H1 (cell line): ENCODE data around the gene MRPL55. TPM values are rescaled to one million over a fixed set of nuclear protein-coding genes. Genes with fewer than 3 reads are reported as not detected.

Source experiments
- KDM4A ChIP-seq: IDR thresholded peaks from one replicate; pipeline ENCODE4 v1.7.1; 2012; ENCODE audit warnings: low read depth, mild to moderate bottlenecking, moderate library complexity, low read length, inconsistent platforms; ENCODE audit not compliant: severe bottlenecking
- TAF7 ChIP-seq: optimal IDR thresholded peaks from 2 replicates; pipeline ENCODE3; 2011; ENCODE audit warnings: low read depth, mild to moderate bottlenecking, inconsistent platforms, low read length, moderate library complexity, borderline replicate concordance
- TEAD4 ChIP-seq: IDR thresholded peaks from 2 replicates; pipeline ENCODE4 v1.6.1; 2012; ENCODE audit warnings: low read depth, low read length, inconsistent platforms, mixed read lengths
- microRNA-seq, 2 experiments: library from miRNA; unstranded; fragments of <30 nt; microRNA quantifications; one replicate each; pipeline versions ENCODE4 to v1.2.0, GENCODE V29; 2016 to 2020; ENCODE audit warnings: borderline microRNAs expressed in 2 of 2, borderline number of aligned reads in 2 of 2, borderline replicate concordance in 1 of 2
- polyA plus RNA-seq, 7 experiments: library from polyadenylated mRNA; depleted of rRNA in 3 of 7; stranded (reverse) in 5 of 7; unstranded in 2 of 7; fragments of >200 nt in 5 of 7; fragments of 200-250 nt in 2 of 7; gene quantifications; 1 replicate in 5 of 7; 2 replicates in 1 of 7; 4 replicates in 1 of 7; pipeline versions ENCODE4 v1.2.1 to v1.2.3, GENCODE V29; 2011 to 2013; ENCODE audit warnings: missing spikeins in 2 of 7, mixed read lengths in 2 of 7
- small RNA-seq: library from polyadenylated mRNA; stranded (forward); fragments of <200 nt; extraction: miRNeasy Mini kit (QIAGEN cat#:217004); gene quantifications from one replicate; pipeline ENCODE3, GENCODE V24; 2013; ENCODE audit not compliant: insufficient read depth
- total RNA-seq: library from RNA; stranded (reverse); fragmentation: NEBNext Ultra II Directional; extraction: Animal tissue kit (Norgen Biotek cat#: 25700); gene quantifications from 2 replicates; pipeline ENCODE4 v1.2.1, GENCODE V29; 2021

Gene MRPL55
- total and polyA plus RNA-seq, 2 of the 8 experiments (the other 6 are each of a cell fraction or from before 2014, with no cell fraction given) = 59.0 to 244 TPM

DNA sequence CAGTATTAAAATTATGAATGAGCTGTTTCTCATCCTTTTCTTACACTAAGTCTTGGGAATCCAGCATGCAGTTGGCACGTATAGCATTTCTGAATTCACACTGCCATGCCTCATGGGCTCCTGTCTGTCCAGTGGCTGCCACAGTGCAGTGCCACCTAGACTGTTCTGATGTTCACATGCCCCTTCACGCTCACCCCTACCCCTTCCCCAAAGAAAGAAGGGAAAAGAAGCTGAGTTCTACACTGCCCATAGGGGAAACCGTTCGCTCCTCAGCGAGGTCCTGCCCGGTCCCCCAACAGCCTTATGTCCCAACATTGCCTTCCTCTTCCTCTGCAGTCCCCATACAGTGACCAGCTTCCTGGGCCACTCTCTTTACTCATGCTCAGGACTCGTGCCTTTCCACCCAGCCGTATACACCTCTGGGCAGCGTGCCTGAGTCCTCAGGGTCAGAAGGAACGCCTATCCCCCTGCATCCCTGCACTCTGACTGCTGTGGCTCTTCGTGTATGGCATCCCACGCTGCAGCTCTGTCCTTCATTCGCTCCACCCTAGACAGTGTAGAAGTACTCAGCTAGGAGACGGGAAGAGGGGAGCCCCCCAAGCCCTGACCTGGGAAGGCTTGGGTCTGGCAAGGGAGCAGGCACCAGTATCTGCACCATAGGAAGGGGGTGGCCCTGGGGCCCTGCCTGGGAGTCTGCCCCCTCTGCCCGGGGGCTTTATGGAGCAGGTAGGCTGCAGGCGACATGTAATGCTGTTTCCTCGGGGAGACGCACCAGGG lies 50.7 kb downstream of the MRPL55 start (continued):
- TF ChIP-seq TAF7 (no peak), KDM4A (no peak), TEAD4 (no peak)

Small RNA genes within 50 kb of the gene (microRNA-seq; reads per million reads assigned to microRNA genes)
- 0 to 0.20 reads per million in 2 experiments for gene MIR3620

Small RNA genes within 50 kb of the gene (small RNA-seq; reads per million reads assigned to genes)
- not detected for gene AL359510.1

Other genes with a start within 250 kb of the MRPL55 start
- gene WNT9A, start 161.4 kb downstream of the MRPL55 start, total RNA-seq = 0.78 and 1.1 TPM in 2 replicates
- gene WNT9A, start 161.4 kb downstream of the MRPL55 start, polyA plus RNA-seq (2011; rRNA removed) = 1.5 and 2.2 TPM in 2 replicates
- gene WNT3A, start 102.3 kb downstream of the MRPL55 start, total RNA-seq = 0.10 and 0.19 TPM in 2 replicates
- 0.08 and 0.13 TPM in 2 replicates for gene WNT3A, start 102.3 kb downstream of the MRPL55 start, polyA plus RNA-seq (2011; rRNA removed)
- 265 and 267 TPM in 2 replicates for gene ARF1, start 26.6 kb downstream of the MRPL55 start, total RNA-seq
- gene ARF1, start 26.6 kb downstream of the MRPL55 start, polyA plus RNA-seq (2011; rRNA removed) = 471 and 606 TPM in 2 replicates
- gene C1orf35, start 6.0 kb downstream of the MRPL55 start, total RNA-seq = 19.9 and 22.5 TPM in 2 replicates
- 18.6 and 28.5 TPM in 2 replicates for gene C1orf35, start 6.0 kb downstream of the MRPL55 start, polyA plus RNA-seq (2011; rRNA removed)
- 68.5 TPM in 2 replicates for gene GUK1, start 31.0 kb upstream of the MRPL55 start, total RNA-seq
- 182 and 183 TPM in 2 replicates for gene GUK1, start 31.0 kb upstream of the MRPL55 start, polyA plus RNA-seq (2011; rRNA removed)
- gene GJC2, start 40.6 kb upstream of the MRPL55 start, total RNA-seq = 0.54 and 0.55 TPM in 2 replicates
- 0.17 and 0.28 TPM in 2 replicates for gene GJC2, start 40.6 kb upstream of the MRPL55 start, polyA plus RNA-seq (2011; rRNA removed)
- 5.9 and 7.8 TPM in 2 replicates for gene IBA57, start 56.5 kb upstream of the MRPL55 start, total RNA-seq
- gene IBA57, start 56.5 kb upstream of the MRPL55 start, polyA plus RNA-seq (2011; rRNA removed) = 2.6 and 5.3 TPM in 2 replicates
- gene OBSCN, start 98.7 kb upstream of the MRPL55 start, total RNA-seq = 21.0 and 28.4 TPM in 2 replicates
- 7.5 and 10.1 TPM in 2 replicates for gene OBSCN, start 98.7 kb upstream of the MRPL55 start, polyA plus RNA-seq (2011; rRNA removed)